ENCODE data around the gene TENM3.

GRCh38 chr4:182205306-182205705, 37.9 kb upstream of the TENM3 start:
- TF ChIP-seq EZH2 (IDR thresholded peaks at IDR 0.05; ENCODE audit: borderline replicate concordance, low read depth, low read length, severe bottlenecking) (no peak), POLR2A (IDR thresholded peaks at IDR 0.05; ENCODE audit: low read depth, low read length) (no peak)
